Endothelial cell of umbilical vein (primary cell): ENCODE data around the gene PPM1H.

Experiments
- EZH2 ChIP-seq: IDR thresholded peaks from 2 replicates; pipeline ENCODE4 v1.6.1; 2012; ENCODE audit warnings: borderline replicate concordance, low read depth, mild to moderate bottlenecking, moderate library complexity, low read length, inconsistent platforms; ENCODE audit not compliant: severe bottlenecking
- GATA2 ChIP-seq: IDR thresholded peaks from 2 replicates; pipeline ENCODE4 v1.7.0; 2011; ENCODE audit warnings: low read depth, mild to moderate bottlenecking, moderate library complexity, mixed read lengths, low read length; ENCODE audit not compliant: insufficient read length, insufficient read depth
- MYC ChIP-seq: IDR thresholded peaks from one replicate; pipeline ENCODE4 v1.6.1; 2011; ENCODE audit warnings: mild to moderate bottlenecking, low read depth, low read length
- POLR2A ChIP-seq: IDR thresholded peaks from 2 replicates; pipeline ENCODE4 v1.6.1; 2012; ENCODE audit warnings: low read depth, mild to moderate bottlenecking, control low read depth, low read length
- POLR2AphosphoS5 ChIP-seq: IDR thresholded peaks from 2 replicates; pipeline ENCODE4 v1.6.1; 2012; ENCODE audit warnings: low read depth, mild to moderate bottlenecking, control low read depth, low read length, moderate library complexity; ENCODE audit not compliant: insufficient read depth
- TF ChIP-seq, protein P1 (sequence below), 2 donors: IDR thresholded peaks; 1 replicate in 1 of 2; 2 replicates in 1 of 2; pipeline ENCODE4 v1.5.1; 2011; ENCODE audit warnings: low read length in 2 of 2, mild to moderate bottlenecking in 2 of 2, moderate library complexity in 2 of 2, control low read depth in 1 of 2, inconsistent platforms in 1 of 2, low read depth in 1 of 2; ENCODE audit not compliant: insufficient read depth in 1 of 2; ENCODE audit errors: extremely low read depth in 1 of 2
- TF ChIP-seq, protein P2 (sequence below): IDR thresholded peaks from 2 replicates; pipeline ENCODE4 v1.6.1; 2011; ENCODE audit not compliant: insufficient read depth, insufficient read length

DNA sequence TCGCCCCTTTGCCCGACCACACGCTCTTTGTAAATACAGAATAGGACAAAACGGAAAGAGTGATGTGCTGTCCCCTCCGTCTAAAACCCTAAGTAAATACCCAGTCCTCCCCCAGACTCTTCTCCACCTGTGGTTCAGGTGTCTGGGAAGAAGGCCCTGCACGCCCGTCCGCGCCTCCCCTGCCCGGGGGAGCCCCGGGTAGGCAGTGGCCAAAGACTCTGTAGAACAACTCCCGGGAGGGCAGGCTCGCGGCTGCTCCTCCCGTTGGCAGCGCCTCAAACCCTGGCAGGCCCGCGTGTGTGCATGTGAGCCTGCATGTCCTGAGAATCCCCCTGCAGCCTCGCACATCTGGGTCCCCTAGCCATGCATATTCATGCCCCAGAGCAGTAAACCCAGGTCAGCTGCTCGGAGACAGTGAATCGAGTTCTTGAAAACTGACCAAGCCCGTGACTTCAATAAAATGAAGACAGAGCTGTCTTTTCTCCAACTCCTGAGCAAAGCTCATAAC, 302.5 kb downstream of the PPM1H start:
- no peak for TF ChIP-seq POLR2A
- TF ChIP-seq, protein P1, sequence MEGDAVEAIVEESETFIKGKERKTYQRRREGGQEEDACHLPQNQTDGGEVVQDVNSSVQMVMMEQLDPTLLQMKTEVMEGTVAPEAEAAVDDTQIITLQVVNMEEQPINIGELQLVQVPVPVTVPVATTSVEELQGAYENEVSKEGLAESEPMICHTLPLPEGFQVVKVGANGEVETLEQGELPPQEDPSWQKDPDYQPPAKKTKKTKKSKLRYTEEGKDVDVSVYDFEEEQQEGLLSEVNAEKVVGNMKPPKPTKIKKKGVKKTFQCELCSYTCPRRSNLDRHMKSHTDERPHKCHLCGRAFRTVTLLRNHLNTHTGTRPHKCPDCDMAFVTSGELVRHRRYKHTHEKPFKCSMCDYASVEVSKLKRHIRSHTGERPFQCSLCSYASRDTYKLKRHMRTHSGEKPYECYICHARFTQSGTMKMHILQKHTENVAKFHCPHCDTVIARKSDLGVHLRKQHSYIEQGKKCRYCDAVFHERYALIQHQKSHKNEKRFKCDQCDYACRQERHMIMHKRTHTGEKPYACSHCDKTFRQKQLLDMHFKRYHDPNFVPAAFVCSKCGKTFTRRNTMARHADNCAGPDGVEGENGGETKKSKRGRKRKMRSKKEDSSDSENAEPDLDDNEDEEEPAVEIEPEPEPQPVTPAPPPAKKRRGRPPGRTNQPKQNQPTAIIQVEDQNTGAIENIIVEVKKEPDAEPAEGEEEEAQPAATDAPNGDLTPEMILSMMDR (IDR thresholded peaks at IDR 0.05; ENCODE audit: extremely low read depth in 1 of 2, insufficient read depth in 1 of 2, low read depth in 1 of 2, low read length in 2 of 2): no peak
- no peak for TF ChIP-seq POLR2AphosphoS5
- TF ChIP-seq, protein P2, sequence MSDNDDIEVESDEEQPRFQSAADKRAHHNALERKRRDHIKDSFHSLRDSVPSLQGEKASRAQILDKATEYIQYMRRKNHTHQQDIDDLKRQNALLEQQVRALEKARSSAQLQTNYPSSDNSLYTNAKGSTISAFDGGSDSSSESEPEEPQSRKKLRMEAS: no peak
- no peak for TF ChIP-seq EZH2
- no peak for TF ChIP-seq MYC
- no peak for TF ChIP-seq GATA2
